NB4 (cell line): Measurements from ENCODE around the gene CUX1.

Experiments
- CTCF ChIP-seq: IDR thresholded peaks from one replicate; pipeline ENCODE4 v1.5.1; 2012; ENCODE audit warnings: low read depth, low read length
- POLR2A ChIP-seq: IDR thresholded peaks from 2 replicates; pipeline ENCODE4 v1.6.1; 2011; ENCODE audit warnings: mild to moderate bottlenecking; ENCODE audit not compliant: insufficient read length; ENCODE audit errors: extremely low read depth

- no peak for TF ChIP-seq CTCF
- TF ChIP-seq POLR2A, result no peak
Measured at GRCh38 chr7:101970801-101971200, 153.4 kb downstream of the CUX1 start.
